Activated CD8-positive, alpha-beta memory T cell treated with anti-CD3 and anti-CD28 coated beads for 4 hours (primary cell): ENCODE results near the gene PPP1R16B.

Experiments
- DNase-seq, 2 donors: peaks; one replicate each; pipeline ENCODE4 v3.0.0-alpha.2; 2020; ENCODE audit warnings: low read depth in 2 of 2

Gene PPP1R16B

DNA sequence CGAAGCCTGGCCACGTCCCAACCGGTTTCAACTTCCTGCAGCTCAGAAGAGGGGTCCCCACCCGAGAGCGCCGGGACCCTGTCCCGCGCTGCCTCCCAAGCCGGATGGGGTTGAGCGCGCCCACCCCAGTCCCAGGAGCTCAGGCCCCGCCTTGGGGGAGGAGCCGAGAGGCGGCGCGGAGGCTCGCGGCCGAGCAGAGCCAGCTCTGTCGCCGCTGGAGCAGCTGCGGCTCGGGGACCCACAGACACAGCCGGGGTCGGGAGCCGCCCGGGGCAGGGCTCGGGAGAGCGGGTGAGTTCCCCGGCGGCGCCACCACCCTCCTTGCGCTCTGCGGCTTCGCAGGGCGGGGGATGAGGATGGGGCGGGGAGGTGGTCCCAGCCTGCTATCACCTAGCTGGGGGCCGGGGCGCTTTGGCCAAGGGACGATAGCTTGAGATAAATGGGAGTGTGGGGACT is at the start of gene PPP1R16B:
Gene PPP1R16B (plus strand): TSS at position 196 of the 456 bp plus-strand sequence. CDS start 30,229 bp downstream, outside the sequence.
- peak; percentile 67 to 71 for DNase-seq

DNA sequence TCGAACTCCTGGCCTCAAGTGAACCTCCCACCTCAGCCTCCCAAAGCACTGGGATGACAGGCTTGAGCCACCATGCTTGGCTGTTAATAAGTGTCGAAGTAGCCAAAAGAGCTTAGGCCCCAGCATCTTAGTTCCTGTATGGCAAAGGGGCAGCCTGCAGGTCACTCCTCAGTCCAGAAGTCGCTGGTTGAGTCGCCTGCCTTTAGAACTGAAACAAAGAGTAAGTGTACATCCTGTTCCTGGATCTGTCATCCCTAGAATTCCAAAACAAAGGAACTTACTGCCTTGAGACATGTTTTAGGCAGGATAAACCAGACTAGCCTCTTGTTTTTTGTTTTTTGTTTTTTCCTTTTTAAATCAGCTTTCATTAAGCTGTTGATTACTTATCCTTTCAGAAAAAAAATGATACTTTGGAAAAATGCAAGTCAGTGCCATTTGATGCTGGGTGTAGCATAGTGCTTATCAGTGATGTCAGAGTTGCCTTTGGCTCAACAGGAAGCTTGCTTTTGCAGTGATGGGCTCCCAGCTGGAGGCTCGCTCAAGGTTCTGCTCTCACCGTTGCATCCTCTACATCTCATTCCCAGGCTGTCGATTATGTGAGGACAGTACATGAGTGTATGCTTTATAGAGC is 48.2 kb upstream of the PPP1R16B start:
- no peak for DNase-seq

DNA sequence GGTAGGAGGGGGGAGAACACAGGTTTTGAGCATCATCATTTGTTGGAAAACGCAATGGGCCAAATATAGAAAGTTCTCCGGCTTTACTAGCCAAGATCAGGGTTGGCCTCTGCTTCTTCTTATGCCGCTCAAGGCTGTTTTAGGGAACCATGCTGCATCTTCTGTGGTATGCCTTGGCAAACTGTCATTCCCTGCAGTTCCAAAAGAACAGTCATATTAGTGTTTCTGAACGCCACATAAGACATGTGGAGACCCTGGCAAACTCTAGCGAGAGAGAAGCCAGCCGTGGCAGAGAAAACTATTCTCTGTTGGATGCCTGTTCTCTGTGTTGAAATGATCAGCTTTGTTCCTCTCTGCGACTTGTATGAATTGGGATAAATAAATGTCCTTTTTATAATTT is 46.4 kb upstream of the PPP1R16B start:
- DNase-seq, result no peak

DNA sequence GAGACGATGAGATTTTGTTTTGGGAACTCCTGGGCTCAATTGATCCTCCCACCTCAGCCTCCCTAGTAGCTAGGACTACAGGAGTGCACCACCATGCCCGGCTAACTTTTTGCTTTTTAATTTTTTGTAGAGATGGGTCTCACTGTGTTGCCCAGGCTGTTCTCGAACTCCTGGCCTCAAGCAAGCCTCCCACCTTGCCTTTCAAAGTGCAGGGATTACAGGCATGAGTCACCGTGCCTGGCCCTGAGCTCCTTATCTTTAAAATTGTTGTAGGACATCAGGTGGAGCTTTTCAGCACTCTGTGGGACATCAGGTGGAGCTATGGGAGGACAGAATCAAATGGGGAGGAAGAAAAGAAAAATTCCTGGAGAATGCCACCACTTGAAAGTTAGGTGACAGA is 44.5 kb upstream of the PPP1R16B start:
- DNase-seq, result no peak

DNA sequence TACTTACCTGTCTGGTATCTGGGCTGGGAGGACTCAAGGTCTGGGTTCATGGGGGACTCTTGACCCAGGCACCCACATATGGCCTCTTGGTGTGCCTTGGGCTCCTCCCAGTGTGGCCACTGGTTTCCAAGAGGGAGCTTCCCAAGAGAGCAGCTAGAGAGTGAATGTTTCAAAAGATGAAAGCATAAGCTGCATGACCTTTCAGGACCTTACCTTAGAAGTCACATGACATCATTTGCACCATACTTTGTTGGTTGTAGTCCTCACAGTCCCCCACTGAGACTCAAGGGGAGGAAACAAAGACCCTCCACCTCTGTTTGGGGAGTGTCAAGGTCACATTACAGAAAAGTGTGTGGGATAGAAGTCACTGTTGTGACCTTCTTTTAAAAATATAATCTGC is 43.3 kb upstream of the PPP1R16B start:
- no peak for DNase-seq

DNA sequence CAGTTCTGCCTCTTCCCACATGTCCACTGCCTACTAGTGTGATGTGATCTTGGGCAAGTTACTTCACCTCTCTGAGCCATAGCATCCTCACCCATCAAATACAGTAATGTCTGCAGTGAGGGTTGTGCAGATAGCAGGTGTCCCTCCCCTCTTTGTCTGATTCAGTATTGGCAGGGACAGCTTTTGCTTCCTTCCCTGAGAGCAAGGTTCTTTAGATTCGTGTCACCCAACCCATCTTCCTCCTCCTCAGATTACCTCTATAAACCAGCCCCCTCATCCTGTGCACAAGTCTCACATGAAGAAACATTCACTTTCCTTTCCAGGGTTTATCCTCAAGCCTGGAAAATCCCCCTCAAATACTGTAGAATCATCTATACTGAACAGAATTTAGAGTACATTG is 41.9 kb upstream of the PPP1R16B start:
- DNase-seq, result no peak

DNA sequence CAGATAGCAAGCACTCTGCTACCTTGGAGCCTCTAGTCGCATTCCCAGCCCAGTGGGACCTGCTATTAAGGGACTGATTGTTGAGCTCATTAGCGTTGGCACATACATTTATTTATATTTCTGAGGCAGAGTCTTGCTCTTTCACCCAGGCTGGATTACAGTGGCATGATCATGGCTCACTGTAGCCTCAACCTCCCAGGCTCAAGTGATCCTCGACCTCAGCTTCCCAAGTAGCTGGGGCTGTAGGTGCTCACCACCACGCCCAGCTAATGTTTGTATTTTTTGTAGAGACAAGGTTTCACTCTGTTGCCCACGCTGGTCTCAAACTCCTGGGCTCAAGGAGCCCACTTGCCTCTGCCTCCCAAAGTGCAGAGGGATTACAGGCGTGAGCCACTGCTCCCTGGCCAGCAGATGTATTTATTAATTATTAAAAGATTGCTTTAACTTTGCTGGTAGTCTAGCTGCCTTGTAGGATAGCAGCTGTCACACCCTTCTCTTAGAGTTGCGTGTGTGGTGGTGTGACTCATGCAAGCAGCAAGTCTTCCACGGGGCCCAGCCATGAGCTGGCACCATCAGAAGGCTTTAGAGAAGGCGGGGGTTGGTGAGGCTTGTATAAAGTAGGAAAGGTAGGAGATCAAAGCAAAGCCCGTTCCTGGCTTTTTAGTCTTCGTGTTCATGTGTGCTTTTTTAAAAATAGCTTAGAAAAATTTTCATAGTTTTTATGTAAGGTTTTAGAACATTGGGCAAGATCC is 40.8 kb upstream of the PPP1R16B start:
- DNase-seq, result peak in 1 of 2 donors; percentile 19

DNA sequence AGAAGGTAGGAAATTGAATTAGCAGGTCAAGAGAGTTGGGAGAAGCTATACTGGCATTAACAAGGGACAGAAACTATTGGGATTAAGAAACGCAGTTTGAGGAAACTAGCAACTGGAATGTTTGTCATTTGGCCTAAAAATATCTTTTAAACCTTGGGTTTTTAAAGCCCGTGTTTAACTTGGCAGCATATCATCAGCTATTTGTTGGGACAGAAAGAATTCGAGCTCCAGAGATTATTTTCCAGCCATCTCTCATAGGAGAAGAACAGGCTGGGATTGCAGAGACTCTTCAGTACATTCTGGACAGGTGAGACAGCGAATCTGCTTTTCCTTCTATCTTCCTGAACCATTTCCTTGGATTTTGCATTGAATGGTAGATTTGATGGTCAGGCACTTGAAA is 39.4 kb upstream of the PPP1R16B start:
- no peak for DNase-seq

DNA sequence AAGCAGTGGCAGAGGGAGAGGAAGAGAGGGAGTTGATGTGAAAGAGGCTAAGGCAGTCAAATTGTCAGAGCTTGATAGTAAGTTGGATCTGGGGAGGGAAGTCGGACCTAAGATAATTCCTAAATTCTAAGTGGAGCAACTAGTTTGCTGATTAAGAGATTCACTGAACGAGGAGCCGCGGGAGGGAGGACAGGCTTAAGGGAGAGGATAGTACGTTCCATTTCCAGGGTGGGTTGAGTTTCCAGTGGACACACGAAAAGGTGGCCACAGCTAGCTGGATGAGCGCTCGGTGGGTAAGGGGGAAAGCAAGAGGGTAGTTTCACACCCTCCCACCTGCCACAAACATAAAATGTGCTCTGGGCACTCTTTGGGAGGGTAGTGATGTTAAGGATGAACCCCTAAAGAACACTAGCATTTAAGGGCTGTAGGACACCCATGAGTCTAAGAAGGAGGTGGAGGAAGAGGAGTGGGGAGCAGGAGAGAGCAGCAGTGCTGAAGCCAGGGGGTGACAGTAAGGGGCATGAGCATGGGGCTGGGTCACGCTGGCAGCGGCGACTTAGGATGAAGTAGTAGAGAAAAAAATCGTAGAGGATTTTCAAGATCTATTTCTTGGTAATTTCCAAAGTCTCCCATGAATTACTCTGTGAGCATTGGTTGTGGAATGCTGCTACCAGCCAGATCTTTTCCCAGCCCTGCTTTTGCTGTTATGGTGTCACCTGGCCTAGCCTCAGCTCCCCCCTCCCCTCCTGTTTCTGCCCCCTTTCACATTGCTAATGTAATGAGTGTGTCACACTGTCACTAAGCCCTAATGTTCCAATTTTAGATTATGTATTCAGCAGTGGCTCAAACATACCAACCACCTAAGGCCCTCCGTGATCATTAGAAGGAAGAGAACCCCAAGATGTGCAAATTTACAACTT is 35.9 kb upstream of the PPP1R16B start:
- DNase-seq, result no peak

DNA sequence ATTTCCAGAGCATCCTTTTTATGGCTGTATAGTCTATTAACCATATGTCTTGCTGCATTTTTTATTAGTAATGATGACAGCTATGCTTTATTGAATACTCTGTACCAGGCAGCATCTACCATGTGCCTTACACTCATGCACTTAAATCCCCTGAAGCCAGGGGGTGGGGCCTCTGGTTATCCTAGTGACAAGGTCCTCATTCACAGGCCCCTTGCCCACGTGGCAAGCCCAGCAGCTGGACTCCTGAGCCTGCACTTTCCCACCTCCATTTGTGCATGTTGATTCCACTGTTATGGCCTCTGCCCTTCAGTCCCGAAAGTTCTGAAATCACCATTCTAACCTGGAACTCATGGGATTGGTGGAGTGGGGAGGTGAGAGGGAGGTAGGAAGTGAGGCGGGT is 35.0 kb upstream of the PPP1R16B start:
- DNase-seq, result no peak

DNA sequence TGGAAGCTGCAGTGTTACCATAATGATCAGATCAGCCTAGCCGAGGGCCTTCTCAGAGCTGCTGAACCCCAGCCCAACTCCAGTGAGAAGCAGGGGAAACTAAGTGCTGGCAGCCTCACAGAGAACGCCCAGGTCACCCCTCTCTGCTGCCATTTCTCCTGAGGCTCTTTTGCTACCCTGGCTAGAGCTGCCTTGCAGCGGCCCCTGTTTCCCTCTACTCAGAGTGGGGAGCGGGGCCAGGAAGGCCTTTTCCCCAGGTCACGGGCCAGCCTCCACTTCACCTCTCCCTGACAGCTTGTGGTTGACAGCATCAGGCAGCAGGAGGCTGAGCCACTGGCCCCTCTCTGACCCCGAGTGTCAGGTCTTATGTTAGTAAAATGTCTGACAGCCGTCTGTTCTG is 34.5 kb upstream of the PPP1R16B start:
- no peak for DNase-seq

DNA sequence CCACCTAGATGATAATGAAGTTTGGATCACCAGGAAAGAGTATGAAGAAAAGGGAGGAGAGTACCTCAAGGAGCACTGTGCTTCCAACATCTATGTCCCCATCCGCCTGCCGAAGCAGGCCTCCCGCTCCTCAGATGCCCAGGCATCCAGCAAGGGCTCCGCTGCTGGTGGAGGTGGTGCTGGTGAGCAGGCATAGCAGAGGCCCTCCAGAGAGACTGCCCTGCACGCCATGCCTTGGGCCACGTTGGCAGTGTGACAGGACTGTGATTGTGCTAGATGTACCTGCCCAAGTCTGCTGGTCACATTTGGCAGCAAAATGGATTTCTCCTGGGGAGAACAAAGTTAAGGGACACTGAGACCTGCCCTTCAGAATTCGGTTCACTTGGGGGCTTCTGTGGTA is 33.9 kb upstream of the PPP1R16B start:
- DNase-seq, result no peak

DNA sequence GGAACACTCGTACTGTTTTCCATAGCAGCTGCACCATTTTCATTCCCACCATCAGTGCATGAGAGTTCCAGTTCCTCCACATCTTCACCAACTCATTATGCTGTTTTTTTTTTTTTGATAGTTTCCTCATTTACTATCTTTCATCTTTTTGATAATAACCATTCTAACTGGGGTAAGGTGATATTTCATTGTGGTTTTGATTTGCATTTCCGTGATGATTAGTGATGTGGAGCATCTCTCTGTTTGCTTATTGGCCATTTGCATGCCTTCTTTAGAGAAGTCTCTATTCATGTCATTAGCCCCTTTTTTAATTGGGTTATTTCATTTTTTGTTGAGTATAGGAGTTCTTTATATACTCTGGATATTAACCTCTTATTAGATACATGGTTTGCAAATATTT is 31.3 kb upstream of the PPP1R16B start:
- DNase-seq, result no peak

DNA sequence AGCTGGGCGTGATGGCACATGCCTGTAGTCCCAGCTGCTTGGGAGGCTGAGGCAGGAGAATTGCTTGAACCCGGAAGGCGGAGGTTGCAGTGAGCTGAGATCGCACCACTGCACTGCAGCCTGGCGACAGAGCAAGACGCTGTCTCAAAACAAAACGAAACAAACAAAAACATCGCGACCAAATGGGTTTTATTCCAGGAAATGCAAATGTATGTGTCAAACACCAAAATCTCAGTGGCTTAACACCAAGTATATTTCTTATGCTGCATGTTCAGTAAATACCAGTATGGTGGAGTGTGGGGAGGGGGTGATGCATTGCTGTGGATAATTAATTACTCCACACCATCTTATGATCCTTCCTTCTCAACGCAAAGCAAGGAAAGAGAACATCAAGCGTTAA is 29.1 kb upstream of the PPP1R16B start:
- no peak for DNase-seq

DNA sequence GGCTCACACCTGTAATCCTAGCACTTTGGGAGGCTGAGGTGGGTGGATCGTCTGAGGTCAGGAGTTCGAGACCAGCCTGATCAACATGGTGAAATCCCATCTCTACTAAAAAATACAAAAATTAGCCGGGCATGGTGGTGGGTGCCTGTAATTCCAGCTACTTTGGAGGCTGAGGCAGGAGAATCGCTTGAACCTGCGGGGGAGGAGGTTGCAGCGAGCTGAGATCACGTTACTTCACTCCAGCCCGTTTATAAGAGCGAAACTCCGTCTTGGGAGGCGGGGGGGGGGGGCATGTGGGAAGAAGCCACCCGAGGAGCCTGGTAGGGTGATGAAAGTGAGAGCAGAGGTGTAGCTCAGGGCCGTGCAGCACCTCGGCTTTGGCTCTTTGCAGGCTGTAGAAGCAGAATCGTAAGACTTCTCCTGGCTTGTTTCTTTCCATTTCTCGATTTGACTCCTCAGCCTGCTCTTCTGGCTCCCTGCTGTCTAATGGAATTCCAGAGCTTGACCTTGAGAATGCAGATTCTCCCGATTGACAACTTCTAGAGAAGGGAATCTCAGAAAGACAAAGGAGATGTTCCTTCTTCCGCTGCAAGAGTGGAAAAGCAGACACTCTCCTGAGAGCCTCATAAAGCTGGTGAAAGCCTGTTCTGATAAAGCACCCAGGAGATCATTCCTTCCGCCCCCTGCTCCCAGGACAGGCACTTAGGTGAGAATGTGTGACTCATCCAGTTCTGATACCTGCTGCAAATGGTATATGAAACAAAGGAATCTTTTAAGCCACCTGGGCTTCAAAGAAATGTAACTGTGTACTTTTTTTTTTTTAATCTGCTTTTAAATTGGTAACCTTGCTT is 26.0 kb upstream of the PPP1R16B start:
- DNase-seq, result no peak

DNA sequence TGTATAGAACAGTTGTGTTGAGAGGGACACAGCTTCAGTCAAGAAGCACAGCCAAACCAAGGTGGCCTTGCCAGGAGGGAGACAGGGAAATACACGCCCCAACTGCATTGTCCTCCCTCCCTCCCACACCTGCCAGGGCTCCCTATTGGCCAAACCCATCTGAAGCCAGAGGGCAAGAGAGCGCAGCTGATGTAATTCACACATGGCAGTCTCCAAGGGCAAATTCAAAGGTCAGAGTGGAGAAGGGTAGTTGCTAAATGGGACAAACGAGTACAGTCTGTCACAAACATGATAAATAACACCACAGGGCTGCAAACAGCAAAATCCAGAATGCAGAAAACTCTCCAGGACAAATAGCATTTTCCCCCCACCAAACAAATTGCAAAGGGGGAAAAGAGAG is 23.2 kb upstream of the PPP1R16B start:
- DNase-seq, result no peak

DNA sequence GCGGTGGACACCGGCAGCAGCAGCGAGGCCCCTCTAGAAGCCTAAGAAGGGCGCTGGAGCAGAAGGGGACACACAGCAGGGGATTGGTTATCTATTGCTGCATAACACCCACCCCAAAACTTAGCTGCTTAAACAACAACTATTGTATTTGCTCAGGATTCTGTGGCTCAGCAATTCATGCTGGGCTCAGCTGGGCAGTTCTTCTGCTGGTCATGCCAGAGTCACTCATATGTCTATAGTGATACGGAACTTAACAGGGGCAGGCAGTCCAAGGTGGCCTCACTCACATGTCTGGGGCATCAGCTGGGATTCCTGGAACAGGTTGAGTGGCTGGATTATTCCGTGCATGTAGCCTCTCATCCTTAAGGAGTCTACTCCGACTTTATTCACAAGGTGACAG is 17.6 kb upstream of the PPP1R16B start:
- DNase-seq, result no peak

DNA sequence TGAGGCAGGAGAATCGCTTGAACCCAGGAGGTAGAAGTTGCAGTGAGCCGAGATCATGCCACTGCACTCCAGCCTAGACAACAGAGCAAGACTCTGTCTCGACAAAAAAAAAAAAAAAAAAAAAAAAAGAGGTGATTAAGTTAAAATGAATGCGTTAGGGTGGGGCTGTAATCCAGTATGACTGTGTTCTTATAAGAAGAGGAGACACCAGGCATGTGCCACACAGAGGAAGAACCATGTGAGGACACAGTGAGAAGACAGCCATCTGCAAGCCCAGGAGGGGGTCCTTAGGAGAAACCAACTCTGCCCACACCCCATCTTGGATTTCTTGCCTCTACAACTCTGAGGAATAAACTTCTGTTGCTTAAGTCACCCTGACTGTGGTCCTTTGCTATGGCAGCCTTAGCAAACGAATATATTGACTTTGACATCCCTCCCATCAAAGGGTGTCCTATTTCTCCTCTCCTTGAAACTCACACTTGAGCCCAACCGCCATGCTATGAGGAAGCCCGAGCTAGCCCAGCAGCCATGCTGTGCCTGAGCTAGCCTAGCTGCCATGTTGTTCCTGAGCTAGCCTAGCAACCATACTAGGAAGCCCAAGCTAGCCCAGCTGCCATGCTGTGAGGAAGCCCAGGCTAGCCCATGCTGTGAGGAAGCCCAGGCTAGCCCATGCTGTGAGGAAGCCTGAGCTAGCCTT is 15.8 kb upstream of the PPP1R16B start:
- no peak for DNase-seq

DNA sequence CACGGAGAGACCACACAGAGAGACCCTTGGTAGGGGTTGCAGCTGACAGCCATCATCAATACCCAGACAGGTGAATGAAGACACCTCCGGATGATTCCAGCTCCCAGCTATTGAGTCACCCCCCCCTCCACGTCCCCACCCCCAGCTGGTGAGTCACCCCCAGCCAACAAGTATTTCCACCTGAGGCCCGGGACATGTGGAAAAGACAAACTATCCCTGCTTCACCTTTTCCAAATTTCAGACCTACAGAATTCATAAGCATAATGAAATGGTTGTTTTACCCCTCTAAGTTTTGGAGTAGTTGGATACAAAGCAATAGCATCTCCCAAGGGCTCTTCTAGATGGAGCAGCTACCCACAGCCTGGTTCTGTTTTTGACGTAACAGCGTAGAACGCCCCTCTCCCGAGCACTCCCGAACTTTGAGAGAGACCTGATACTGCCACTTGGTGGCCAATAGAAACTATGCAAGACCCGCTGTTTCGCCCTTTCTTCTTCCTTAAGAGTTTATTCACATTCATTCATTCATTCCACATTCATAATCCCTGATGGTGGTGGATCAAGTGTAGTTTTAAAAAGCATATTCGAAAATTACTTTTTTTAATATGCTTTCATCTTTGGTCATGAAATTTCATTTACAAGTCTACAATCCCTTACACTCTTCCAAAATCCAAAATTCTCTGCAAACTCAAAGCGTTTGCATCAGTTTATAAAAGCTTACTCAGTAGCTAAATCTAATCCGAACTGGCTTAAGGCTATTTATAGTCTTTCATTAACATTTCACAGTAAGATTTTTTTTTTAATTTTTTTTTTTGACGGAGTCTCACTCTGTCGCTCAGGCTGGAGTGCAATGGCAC is 15.1 kb upstream of the PPP1R16B start:
- DNase-seq, result peak in 1 of 2 donors; percentile 34

DNA sequence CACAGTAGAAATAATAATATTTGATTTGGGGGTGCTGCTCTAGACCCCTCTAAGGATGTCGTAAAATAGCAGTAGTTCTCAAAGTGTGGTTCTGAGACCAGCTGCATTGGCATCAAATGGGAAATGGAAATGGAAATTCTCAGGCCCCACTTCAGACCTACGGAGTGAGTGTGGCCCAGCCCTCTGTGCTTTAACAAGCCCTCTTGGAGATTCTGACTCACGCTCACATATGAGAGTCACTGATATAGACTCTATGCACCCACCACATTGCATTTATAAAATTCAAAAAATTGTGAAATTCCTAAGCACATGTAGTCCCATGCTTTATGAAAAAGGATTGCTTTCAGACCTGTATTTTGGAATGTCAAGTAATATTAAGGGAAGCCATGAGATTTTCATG is 14.2 kb upstream of the PPP1R16B start:
- DNase-seq, result no peak
